Occipital lobe (tissue), 2 donors: ENCODE data around the gene IRX4. TPM values are rescaled to one million over a fixed set of nuclear protein-coding genes. Genes with fewer than 3 reads are reported as not detected.
"Not testable (repeated sequence)": the region's sequence is repeated elsewhere in the genome, so short reads cannot be mapped to it uniquely, and the experiment has no call there.

Experiments used
- DNase-seq: peaks from one replicate; lab custom pipeline; 2025; lab: John Stamatoyannopoulos, UW
- total RNA-seq: library from RNA; depleted of rRNA; stranded (reverse); fragments of >200 nt; gene quantifications from one replicate; pipeline ENCODE4 v1.2.3, GENCODE V29; 2014

The IRX4 gene
- total RNA-seq, 1 donor from 2014 or later = not detected

DNA sequence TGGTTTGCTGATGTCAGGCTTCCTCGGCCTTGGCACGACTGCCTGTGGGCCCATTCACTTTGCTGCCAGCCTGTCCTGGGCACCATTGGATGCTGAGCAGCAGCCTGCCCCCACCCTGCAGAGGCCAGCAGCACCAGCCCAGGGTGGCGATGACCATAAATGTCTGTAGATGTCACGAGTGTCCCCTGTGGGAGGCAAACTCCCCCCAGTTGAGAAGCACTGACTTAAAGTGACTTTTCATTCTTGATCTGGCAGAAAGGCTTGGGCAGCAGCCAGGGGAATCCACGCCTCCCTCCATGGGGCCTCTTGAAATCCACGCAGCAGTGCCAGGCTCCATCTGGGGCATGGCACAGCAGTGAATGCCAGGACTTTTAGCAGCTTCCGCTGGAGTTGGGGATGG, 21.8 kb downstream of the IRX4 start:
- DNase-seq = no peak

- DNase-seq = no peak
These were observed 22.6 kb downstream of the IRX4 start for GRCh38 chr5:1860021-1860610.

DNA sequence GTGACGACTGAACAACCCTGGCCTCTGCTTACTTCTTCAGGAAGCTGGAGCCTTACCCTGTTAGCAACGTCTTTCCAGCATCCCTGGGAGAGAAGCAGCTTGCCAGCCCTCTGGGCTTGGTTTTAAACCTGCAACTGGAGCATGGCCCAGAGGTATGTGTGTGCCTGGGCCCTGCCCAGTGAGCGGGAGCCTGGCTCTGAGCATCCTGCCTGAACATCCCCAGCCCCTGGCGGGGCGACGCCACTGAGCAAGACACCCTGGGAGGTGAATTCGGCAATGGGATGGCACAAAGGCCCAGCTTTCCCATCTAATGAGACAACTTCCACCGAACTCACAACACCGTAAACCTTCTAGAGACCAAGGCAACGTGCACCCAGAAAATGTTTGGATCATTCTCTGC, 23.6 kb downstream of the IRX4 start:
- DNase-seq = no peak

DNA sequence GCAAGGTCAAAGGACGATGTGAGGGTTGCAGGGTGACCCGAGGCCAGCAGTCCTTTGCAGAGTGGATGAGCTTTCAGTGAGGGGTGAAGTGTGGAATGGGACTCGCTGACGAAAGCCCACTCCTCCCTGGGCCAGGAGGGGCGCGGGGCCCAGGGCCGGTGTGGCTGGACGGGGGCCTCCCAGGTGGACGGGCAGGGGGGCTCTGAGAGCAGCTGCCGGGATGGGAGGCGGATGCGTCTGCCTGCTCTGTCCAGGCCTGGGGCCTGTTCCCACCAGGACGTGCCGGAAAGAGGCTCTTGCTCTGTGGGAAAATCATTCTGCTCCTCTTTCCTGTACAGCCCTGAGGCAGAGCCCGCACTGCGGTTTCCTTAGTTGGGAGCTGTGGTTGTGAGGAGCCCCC, 24.3 kb downstream of the IRX4 start:
- no peak for DNase-seq

DNA sequence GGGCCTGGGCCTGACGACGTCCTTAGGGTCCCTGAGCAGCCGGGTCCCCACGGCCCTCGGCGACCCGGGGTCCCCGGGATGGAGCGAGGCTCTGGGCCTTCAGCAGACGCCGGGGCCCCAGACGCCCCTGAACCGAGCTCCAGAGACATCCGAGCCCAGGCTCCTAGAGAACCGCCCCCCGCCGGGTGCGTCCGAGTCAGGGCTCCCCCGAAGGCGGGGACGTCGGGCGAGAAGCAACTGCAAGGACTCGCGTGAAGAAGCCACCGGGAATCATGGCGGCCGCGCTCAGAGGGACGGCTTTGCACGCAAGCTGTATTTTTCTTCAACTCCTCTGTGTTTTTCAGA, 25.5 kb downstream of the IRX4 start:
- no peak for DNase-seq

GRCh38 chr5:1856596-1857255, 26.0 kb downstream of the IRX4 start:
- no peak for DNase-seq

- no peak for DNase-seq
These were observed 27.1 kb downstream of the IRX4 start for GRCh38 chr5:1855596-1855995.

GRCh38 chr5:1855075-1855474, 27.6 kb downstream of the IRX4 start:
- no peak for DNase-seq

GRCh38 chr5:1853531-1853930, 29.2 kb downstream of the IRX4 start:
- no peak for DNase-seq

- DNase-seq = no peak
These were observed 30.3 kb downstream of the IRX4 start for GRCh38 chr5:1852324-1852947.

GRCh38 chr5:1851290-1851934, 31.3 kb downstream of the IRX4 start:
- no peak for DNase-seq

GRCh38 chr5:1850324-1851154, 32.2 kb downstream of the IRX4 start:
- DNase-seq = no peak

DNA sequence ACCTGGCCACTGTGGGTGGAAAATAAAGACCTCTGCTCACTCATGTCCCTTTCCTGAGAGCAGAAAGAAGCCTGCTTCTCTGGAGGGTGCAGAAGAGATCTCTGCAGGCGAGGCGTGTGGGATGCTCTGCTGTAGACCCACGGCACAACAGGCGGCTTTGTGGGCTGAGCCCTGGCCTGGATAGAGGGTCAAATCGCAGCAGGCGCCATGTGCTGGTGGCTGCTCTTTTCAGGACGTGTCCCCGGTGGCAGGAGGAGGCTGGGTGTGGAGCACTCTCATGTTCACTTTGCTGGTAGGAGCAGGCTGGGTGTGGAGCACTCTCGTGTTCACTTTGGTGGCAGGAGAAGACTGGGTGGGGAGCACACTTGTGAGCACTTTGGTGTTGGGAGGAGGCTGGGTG, 35.1 kb downstream of the IRX4 start:
- no peak for DNase-seq

- DNase-seq = no peak
These were observed 35.7 kb downstream of the IRX4 start for GRCh38 chr5:1847056-1847455.

DNA sequence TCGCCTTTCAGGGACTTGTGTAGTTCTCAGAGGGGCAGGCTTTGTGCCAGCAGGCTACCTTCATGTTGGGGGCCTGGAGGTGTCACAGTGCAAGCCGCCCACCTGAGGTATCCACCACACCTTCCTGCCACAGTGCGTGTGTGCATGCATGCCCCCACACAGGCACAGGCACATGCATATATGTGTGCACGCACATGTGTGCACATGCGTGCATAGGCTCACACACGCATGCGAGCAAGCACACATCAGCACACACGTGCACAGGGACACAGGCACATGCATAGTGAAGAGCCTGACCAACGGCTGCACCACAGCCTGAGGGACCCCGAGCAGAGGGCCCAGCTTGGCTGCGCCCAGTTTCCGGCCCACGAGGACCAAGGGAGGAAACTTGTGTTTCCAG, 36.1 kb downstream of the IRX4 start:
- no peak for DNase-seq

GRCh38 chr5:1845696-1846095, 37.0 kb downstream of the IRX4 start:
- no peak for DNase-seq

DNA sequence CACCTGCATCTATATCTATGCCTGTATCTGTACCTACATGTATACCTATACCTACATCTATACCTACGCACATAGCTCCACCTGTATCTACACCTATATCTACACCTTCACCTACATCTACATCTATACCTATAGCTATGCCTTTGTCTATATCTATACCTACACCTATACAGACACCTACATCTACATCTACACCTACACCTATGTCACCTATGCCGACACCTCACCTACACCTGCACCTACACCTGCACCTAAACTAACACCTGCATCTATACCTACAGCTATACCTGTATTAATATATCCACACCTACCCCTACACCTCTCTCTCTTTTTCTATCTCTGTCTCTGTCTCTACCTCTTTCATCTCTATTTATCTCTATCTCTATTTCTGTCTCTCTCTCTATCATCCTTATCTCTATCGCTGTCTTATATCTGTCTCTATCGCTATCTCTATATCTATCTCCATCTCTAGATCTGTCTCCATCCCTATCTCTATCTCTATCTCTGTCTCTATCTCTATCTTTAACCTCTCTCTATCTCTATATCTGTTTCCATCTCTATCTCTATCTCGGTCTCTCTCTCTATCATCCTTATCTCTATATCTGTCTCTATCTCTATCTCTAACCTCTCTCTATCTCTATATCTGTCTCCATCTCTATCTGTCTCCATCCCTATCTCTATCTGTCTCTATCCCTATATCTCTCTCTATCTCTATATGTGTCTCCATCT, 37.9 kb downstream of the IRX4 start:
- no peak for DNase-seq

DNA sequence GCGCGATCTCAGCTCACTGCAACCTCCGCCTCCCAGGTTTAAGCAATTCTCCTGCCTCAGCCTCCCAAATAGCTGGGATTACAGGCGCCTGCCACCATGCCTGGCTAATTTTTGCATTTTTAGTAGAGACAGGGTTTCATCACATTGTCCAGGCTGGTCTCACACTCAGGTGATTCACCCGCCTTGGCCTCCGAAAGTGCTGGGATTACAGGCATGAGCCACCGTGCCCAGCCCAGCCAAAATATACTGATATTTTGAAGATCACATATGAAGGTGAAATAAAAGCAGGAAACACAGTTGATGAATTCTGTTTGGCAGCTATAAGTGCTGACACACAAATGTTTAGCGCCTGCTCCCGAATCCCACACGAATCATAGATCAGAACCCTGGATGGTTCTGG, 39.0 kb downstream of the IRX4 start:
- not testable (repeated sequence) for DNase-seq

DNA sequence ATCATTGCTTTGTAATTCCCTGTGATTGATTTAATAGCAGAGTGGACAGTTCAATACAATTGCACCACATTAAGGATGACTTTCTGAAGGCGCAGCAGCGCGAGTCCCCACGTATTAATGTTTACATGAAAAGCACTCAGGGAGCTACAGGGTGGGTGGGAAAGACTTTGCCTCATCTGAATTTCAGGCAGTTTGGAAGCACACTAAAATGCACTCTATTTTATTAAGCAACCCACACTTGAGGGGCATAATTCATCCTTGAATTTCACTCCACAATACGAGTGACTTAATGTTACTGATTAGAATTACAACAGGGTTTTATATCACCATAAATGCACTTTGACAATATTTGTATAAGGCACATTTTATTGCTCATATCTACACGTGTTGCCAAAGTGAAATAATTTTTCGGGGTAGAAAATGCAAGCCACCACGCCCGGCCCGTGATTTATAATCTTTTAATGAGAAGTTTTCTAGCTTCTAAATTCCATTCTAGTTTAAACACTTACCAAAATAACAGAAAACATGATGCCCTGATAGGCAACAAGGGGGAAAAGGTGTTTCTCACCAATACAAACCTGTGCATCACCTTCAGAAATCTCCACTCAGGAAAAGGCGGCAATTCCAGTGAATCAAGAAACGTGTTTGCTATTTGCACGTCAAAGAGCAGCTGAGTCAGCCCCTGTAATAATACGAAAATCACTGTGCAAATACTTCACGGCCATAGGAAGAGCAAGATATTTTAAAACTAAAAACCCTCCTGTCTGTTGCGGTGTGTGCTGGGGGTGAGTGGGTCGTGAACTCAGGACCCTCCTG, 40.5 kb downstream of the IRX4 start:
- DNase-seq = no peak
